ENCODE measurements around the gene DEPDC1B.

- TF ChIP-seq CTCF (conservative IDR thresholded peaks at IDR 0.05; ENCODE audit: low read depth, low read length) = no peak
- no peak for TF ChIP-seq EZH2 (IDR thresholded peaks at IDR 0.05; ENCODE audit: borderline replicate concordance, low read depth, low read length, poor library complexity, severe bottlenecking)
Observed at GRCh38 chr5:60630179-60630578, 69.8 kb downstream of the DEPDC1B start.
